Neural cell (in vitro differentiated cells): Measurements from ENCODE around the gene AURKA. TPM values are rescaled to one million over a fixed set of nuclear protein-coding genes. Genes with fewer than 3 reads are reported as not detected.

Source experiments
- H2AFZ ChIP-seq: fragments of 200-600, 300-800 bp; sonication (generic), shearing (Covaris generic); 2 replicates; pipeline ENCODE4 v1.6.0; 2014; ENCODE audit warnings: low read depth, mild to moderate bottlenecking, antibody characterized with exemption, low read length, moderate library complexity
- H3F3A ChIP-seq: fragments of 200-600 bp; shearing (Covaris generic); 2 replicates; pipeline ENCODE4 v1.6.1; 2016; ENCODE audit warnings: mild to moderate bottlenecking, moderate library complexity, mixed read lengths, antibody characterized with exemption, low read length; ENCODE audit not compliant: insufficient read depth, poor library complexity, severe bottlenecking
- H3K27ac ChIP-seq: fragments of 200-600, 300-800 bp; sonication (generic), shearing (Covaris generic); 2 replicates; pipeline ENCODE4 v1.5.1; 2014; ENCODE audit warnings: mild to moderate bottlenecking, low read length, moderate library complexity
- H3K27me3 ChIP-seq: fragments of 300-800, 200-600 bp; sonication (generic), shearing (Covaris generic); 2 replicates; pipeline ENCODE4 v1.6.0; 2014; ENCODE audit warnings: mild to moderate bottlenecking, low read depth, low read length, moderate library complexity; ENCODE audit not compliant: insufficient read depth
- H3K36me3 ChIP-seq: fragments of 300-800, 200-600 bp; sonication (generic), shearing (Covaris generic); 2 replicates; pipeline ENCODE4 v1.5.1; 2014; ENCODE audit warnings: mild to moderate bottlenecking, antibody characterized with exemption, low read length, moderate library complexity; ENCODE audit not compliant: insufficient read depth
- H3K4me2 ChIP-seq: fragments of 300-800, 200-600 bp; sonication (generic), shearing (Covaris generic); 2 replicates; pipeline ENCODE4 v1.6.0; 2014; ENCODE audit warnings: mild to moderate bottlenecking, low read length
- H3K4me3 ChIP-seq: fragments of 300-800, 200-600 bp; sonication (generic), shearing (Covaris generic); 2 replicates; pipeline ENCODE4 v1.5.1; 2014; ENCODE audit warnings: mild to moderate bottlenecking, low read length, moderate library complexity
- H3K79me2 ChIP-seq: fragments of 200-600 bp; shearing (Covaris generic); replicated peaks from 2 replicates; pipeline ENCODE4 v1.6.0; 2014; ENCODE audit warnings: mild to moderate bottlenecking, low read length, moderate library complexity; ENCODE audit not compliant: insufficient read depth
- H3K9ac ChIP-seq: fragments of 300-800, 200-600 bp; sonication (generic), shearing (Covaris generic); 2 replicates; pipeline ENCODE4 v1.6.1; 2016; ENCODE audit warnings: mild to moderate bottlenecking, low read length, mixed read lengths
- H3K9me2 ChIP-seq: fragments of 200-600 bp; shearing (Covaris generic); 2 replicates; pipeline ENCODE4 v1.6.1; 2016; ENCODE audit warnings: mild to moderate bottlenecking, low read length, mixed read lengths; ENCODE audit not compliant: insufficient read depth
- H3K9me3 ChIP-seq: fragments of 200-600, 300-800 bp; sonication (generic), shearing (Covaris generic); 2 replicates; pipeline ENCODE4 v1.6.1; 2016; ENCODE audit warnings: mild to moderate bottlenecking, mixed run types, low read length, moderate library complexity, mixed read lengths
- H4K20me1 ChIP-seq: fragments of 200-600 bp; shearing (Covaris generic); 2 replicates; pipeline ENCODE4 v1.6.1; 2016; ENCODE audit warnings: mild to moderate bottlenecking, mixed run types; ENCODE audit not compliant: insufficient read depth
- CTCF ChIP-seq: fragments of 450-650 bp; IDR thresholded peaks from 2 replicates; pipeline ENCODE4 v1.5.1; 2014; ENCODE audit warnings: antibody characterized with exemption, mild to moderate bottlenecking, moderate library complexity; ENCODE audit not compliant: poor library complexity, severe bottlenecking
- EP300 ChIP-seq: fragments of 450-650 bp; conservative IDR thresholded peaks from 2 replicates; pipeline ENCODE4 v1.6.1; 2014; ENCODE audit warnings: antibody characterized with exemption, mild to moderate bottlenecking, moderate library complexity; ENCODE audit not compliant: poor library complexity, severe bottlenecking
- EZH2 ChIP-seq: fragments of 200-600, 300-800 bp; shearing (Covaris generic), sonication (generic); IDR thresholded peaks from 2 replicates; pipeline ENCODE4 v1.6.1; 2014; ENCODE audit warnings: antibody characterized with exemption, low read length, borderline replicate concordance, mild to moderate bottlenecking; ENCODE audit not compliant: insufficient read depth, poor library complexity, severe bottlenecking
- MXI1 ChIP-seq: fragments of 450-650 bp; conservative IDR thresholded peaks from 2 replicates; pipeline ENCODE4 v1.6.1; 2014; ENCODE audit warnings: antibody characterized with exemption, mild to moderate bottlenecking; ENCODE audit not compliant: poor library complexity, severe bottlenecking
- POLR2AphosphoS5 ChIP-seq: IDR thresholded peaks from 2 replicates; pipeline ENCODE4 v1.6.1; 2012
- RAD21 ChIP-seq: fragments of 450-650 bp; conservative IDR thresholded peaks from 2 replicates; pipeline ENCODE4 v1.6.1; 2014; ENCODE audit warnings: antibody characterized with exemption, mild to moderate bottlenecking, moderate library complexity
- REST ChIP-seq: IDR thresholded peaks from 2 replicates; pipeline ENCODE4 v1.6.1; 2012; ENCODE audit warnings: borderline replicate concordance
- SMC3 ChIP-seq: fragments of 450-650 bp; conservative IDR thresholded peaks from 2 replicates; pipeline ENCODE4 v1.6.1; 2014; ENCODE audit warnings: antibody characterized with exemption, mild to moderate bottlenecking, moderate library complexity; ENCODE audit not compliant: poor library complexity
- TAF1 ChIP-seq: IDR thresholded peaks from 2 replicates; pipeline ENCODE4 v1.6.1; 2012; ENCODE audit warnings: low read depth
- polyA plus RNA-seq: library from polyadenylated mRNA; depleted of rRNA; stranded (reverse); fragments of >200 nt; gene quantifications from 2 replicates; pipeline ENCODE4 v1.2.3, GENCODE V29; 2014

The AURKA gene
- polyA plus RNA-seq, 1 donor from 2014 or later = 2.5 TPM

- H3K9me2 ChIP-seq = no peaks in the 10 kb centered on the region
- H2AFZ ChIP-seq = no peak overlapping the region
- H3K9me3 ChIP-seq = no peaks in the 10 kb centered on the region
- no peak overlapping the region for H3K4me3 ChIP-seq
- no peaks in the 10 kb centered on the region for H3K36me3 ChIP-seq
- no peaks in the 10 kb centered on the region for H4K20me1 ChIP-seq
- TF ChIP-seq REST = no peak
- TF ChIP-seq CTCF = no peak
- no peak for TF ChIP-seq EP300
- no peak for TF ChIP-seq TAF1
- no peak for TF ChIP-seq MXI1
- TF ChIP-seq RAD21 = no peak
- TF ChIP-seq EZH2 = no peak
- TF ChIP-seq POLR2AphosphoS5 = no peak
- TF ChIP-seq SMC3 = no peak
- H3K27me3 ChIP-seq = no peaks in the 10 kb centered on the region
- H3K27ac ChIP-seq = no peak overlapping the region
- H3K4me2 ChIP-seq = no peak overlapping the region
- no peak overlapping the region for H3K9ac ChIP-seq
- no peaks in the 10 kb centered on the region for H3K79me2 ChIP-seq
- H3F3A ChIP-seq = no peaks in the 10 kb centered on the region
Measured at GRCh38 chr20:56428881-56429280, 36.9 kb upstream of the AURKA start.

GRCh38 chr20:56428410-56428809, 36.4 kb upstream of the AURKA start:
- TF ChIP-seq EP300 = no peak
- TF ChIP-seq CTCF = no peak
- TF ChIP-seq TAF1 = no peak
- TF ChIP-seq SMC3 = no peak
- TF ChIP-seq MXI1 = no peak
- TF ChIP-seq RAD21 = no peak
- no peak for TF ChIP-seq POLR2AphosphoS5
- TF ChIP-seq REST = no peak
- TF ChIP-seq EZH2 = no peak
- H4K20me1 ChIP-seq = no peaks in the 10 kb centered on the region
- H2AFZ ChIP-seq = no peak overlapping the region
- H3K79me2 ChIP-seq = no peaks in the 10 kb centered on the region
- no peak overlapping the region for H3K9ac ChIP-seq
- H3K4me2 ChIP-seq = no peak overlapping the region
- H3K27ac ChIP-seq = no peak overlapping the region
- no peaks in the 10 kb centered on the region for H3K27me3 ChIP-seq
- H3F3A ChIP-seq = no peaks in the 10 kb centered on the region
- no peaks in the 10 kb centered on the region for H3K36me3 ChIP-seq
- H3K9me2 ChIP-seq = no peaks in the 10 kb centered on the region
- H3K9me3 ChIP-seq = no peaks in the 10 kb centered on the region
- H3K4me3 ChIP-seq = no peak overlapping the region
